Ovary (tissue), 9 donors: ENCODE data around the gene RCSD1. TPM values are rescaled to one million over a fixed set of nuclear protein-coding genes. Genes with fewer than 3 reads are reported as not detected.
"Not testable (repeated sequence)": the region's sequence is repeated elsewhere in the genome, so short reads cannot be mapped to it uniquely, and the experiment has no call there.

ENCODE experiments used
- DNase-seq, 5 donors: peaks; one replicate each; pipeline ENCODE4 v3.0.0-alpha.2; 2019 to 2020
- H3K27ac ChIP-seq, 2 donors: fragments of 200-600 bp; one replicate each; pipeline versions ENCODE4 v1.5.1 to v1.8.0; 2019 to 2022
- H3K27me3 ChIP-seq: fragments of 200-600 bp; one replicate; pipeline ENCODE4 v1.8.0; 2022
- H3K36me3 ChIP-seq: fragments of 200-600 bp; sonication (generic); one replicate; pipeline ENCODE4 v1.5.1; 2019
- H3K4me1 ChIP-seq: one replicate; pipeline ENCODE4 v1.8.1; 2013; ENCODE audit warnings: mild to moderate bottlenecking, moderate library complexity; ENCODE audit not compliant: insufficient read depth
- H3K4me3 ChIP-seq: fragments of 200-600 bp; sonication (generic); one replicate; pipeline ENCODE4 v1.5.1; 2017
- H3K9me3 ChIP-seq, 2 donors: fragments of 200-600 bp in 1 of 2; sonication (generic) in 1 of 2; one replicate each; pipeline versions ENCODE4 v1.5.1 to v1.8.1; 2013 to 2019; ENCODE audit warnings: mild to moderate bottlenecking in 1 of 2, moderate library complexity in 1 of 2
- EP300 ChIP-seq: sonication (generic); formaldehyde crosslinking; IDR thresholded peaks from one replicate; pipeline ENCODE4 v1.6.1; 2017; ENCODE audit warnings: antibody characterized with exemption
- POLR2A ChIP-seq: fragments of 450-650 bp; IDR thresholded peaks from one replicate; pipeline ENCODE4 v1.6.1; 2017; ENCODE audit warnings: antibody characterized with exemption, mild to moderate bottlenecking, moderate library complexity
- WGBS, 3 donors: extraction: QIAGEN DNeasy Blood & Tissue Kit in 1 of 3; methylation state at CpG; one replicate each; pipeline versions ENCODE4 v1.1.5 to v1.1.7; 2013 to 2017; 5-methylcytosine and 5-hydroxymethylcytosine counted together
- intact Hi-C, 4 donors: fragments of 100-400 bp; cut with DNase I; formaldehyde crosslinking; loops; one replicate each; pipeline versions ENCODE4 v1.11.0 to v1.15.1; 2022 to 2023
- polyA plus RNA-seq, 2 donors: library from polyadenylated mRNA; stranded (reverse); fragments of 200-250 nt in 1 of 2; fragments of 350-450 nt in 1 of 2; fragmentation: Illumina TruSeq in 1 of 2; extraction: RNeasy Lipid Tissue Mini Kit (QIAGEN cat#74804) in 1 of 2; gene quantifications; one replicate each; pipeline ENCODE4 v1.2.3, GENCODE V29; 2013 to 2014
- total RNA-seq, 7 donors: library from RNA; depleted of rRNA in 2 of 7; stranded (reverse); fragments of >200 nt in 2 of 7; fragmentation: NEBNext Ultra II Directional in 3 of 7; extraction: Animal tissue kit (Norgen Biotek cat#: 25700) in 3 of 7; gene quantifications; one replicate each; pipeline versions ENCODE4 v1.1.0 to v1.2.4, GENCODE V29; 2016 to 2023
- TF ChIP-seq, protein P1 (sequence below), 3 donors: fragments of 450-650 bp in 2 of 3; fragments of 200-600 bp in 1 of 3; IDR thresholded peaks; one replicate each; pipeline versions ENCODE4 v1.5.1 to v1.8.0; 2016 to 2022; ENCODE audit warnings: antibody characterized with exemption in 3 of 3, mild to moderate bottlenecking in 1 of 3
- donor health status: DM: no; HTN: no; CAD: no; lungs with moderate emphysema.
- donor health status: DM: no; HTN: no; CAD: no.
- donor health status: Bipolar disorder and iron deficiency.
- donor health status: DM: yes; HTN: yes; CAD: no.
- donor health status: DM: no; HTN: no; CAD: no.
- donor health status: DM: yes; HTN: yes; CAD: no.

Gene RCSD1
- total and polyA plus RNA-seq, 9 donors = 2.1 to 10.9 (median 3.2) TPM

DNA sequence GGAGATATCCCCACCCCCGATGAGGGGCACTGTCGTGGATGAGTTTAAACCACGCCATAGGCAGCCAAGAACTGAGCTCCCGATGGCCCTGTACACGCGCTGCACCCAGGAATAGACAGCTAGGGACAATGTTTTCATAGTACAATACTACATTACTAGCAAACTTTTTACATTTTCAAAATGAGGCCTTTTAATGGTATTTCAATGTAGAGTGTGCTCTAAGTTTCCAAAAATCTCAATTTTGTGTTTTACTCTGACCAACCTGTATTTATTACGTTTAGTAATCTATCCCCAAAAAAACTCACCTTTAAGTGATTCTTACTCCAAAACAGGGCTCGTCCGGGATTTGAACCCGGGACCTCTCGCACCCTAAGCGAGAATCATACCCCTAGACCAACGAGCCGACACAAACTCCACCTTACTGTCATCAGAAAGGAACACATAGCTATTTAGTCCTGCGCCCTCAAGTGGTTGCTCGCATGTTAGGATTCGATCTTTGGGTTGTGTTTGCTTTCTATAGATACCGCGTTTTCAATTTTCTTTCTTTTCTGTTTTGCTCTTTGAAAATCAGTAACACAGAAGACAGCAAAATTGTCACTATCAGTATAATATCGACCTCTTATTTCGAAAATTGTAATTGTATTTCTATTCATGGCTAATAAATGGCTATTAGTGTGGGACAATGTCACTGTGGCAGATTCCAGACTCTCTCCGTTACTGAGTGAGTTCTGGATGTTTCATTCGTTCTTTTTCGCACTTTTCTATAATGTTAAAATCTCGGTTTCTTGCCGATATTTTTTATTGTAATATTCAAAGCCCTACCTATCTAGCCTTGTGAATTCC is 85.3 kb downstream of the RCSD1 start:
- no peaks in the 10 kb centered on the region for H3K36me3 ChIP-seq
- intact Hi-C loops = loop anchor here in 2 of 4 donors (5.0 to 10.0 kb wide), 3 partner anchors 87 to 369 kb away; partner anchors contain the start of genes DCAF6 (in 1 of the 2) and MPC2 (in 1 of the 2)
- H3K9me3 ChIP-seq = no peaks in the 10 kb centered on the region
- 0 to 1% (median 0%) methylated on average over 26 of the region's 26 CpGs for WGBS, 3 donors
- no peaks in the 10 kb centered on the region for H3K4me1 ChIP-seq
- H3K27me3 ChIP-seq = no peaks in the 10 kb centered on the region
- TF ChIP-seq POLR2A = no peak
- TF ChIP-seq, protein P1, sequence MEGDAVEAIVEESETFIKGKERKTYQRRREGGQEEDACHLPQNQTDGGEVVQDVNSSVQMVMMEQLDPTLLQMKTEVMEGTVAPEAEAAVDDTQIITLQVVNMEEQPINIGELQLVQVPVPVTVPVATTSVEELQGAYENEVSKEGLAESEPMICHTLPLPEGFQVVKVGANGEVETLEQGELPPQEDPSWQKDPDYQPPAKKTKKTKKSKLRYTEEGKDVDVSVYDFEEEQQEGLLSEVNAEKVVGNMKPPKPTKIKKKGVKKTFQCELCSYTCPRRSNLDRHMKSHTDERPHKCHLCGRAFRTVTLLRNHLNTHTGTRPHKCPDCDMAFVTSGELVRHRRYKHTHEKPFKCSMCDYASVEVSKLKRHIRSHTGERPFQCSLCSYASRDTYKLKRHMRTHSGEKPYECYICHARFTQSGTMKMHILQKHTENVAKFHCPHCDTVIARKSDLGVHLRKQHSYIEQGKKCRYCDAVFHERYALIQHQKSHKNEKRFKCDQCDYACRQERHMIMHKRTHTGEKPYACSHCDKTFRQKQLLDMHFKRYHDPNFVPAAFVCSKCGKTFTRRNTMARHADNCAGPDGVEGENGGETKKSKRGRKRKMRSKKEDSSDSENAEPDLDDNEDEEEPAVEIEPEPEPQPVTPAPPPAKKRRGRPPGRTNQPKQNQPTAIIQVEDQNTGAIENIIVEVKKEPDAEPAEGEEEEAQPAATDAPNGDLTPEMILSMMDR (IDR thresholded peaks at IDR 0.05) = peak; percentile 70 to 83 (median 77)
- H3K4me3 ChIP-seq = peak overlapping the region; percentile 76
- H3K27ac ChIP-seq = peak overlapping the region; percentile 75 to 77
- DNase-seq = peak; percentile 78 to 91 (median 90)

DNA sequence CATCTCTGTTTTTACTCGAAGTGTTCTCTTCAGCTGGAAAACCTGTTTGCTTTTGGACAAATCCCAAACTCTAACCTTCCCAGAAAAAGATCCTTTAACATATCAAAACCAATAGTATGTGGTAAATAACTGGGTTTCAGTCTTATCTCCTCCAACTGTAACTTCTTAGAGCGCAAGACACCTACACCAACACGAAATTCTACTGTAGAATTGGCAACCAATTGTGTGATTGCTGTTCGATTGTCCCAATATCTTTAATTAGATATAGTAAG is 85.9 kb downstream of the RCSD1 start:
- Histone ChIP-seq H3K27ac (no peak overlapping the region), H3K27me3 (no peaks in the 10 kb centered on the region), H3K36me3 (no peaks in the 10 kb centered on the region), H3K9me3 (no peaks in the 10 kb centered on the region), H3K4me3 (peak overlapping the region; percentile 76), H3K4me1 (peaks cover 2% of the 10 kb centered on the region)
- intact Hi-C loops = loop anchor here in 2 of 4 donors (5.0 to 10.0 kb wide), 3 partner anchors 86 to 369 kb away; partner anchors contain the start of genes DCAF6 (in 1 of the 2) and MPC2 (in 1 of the 2)
- TF ChIP-seq EP300 = no peak
- no peak for TF ChIP-seq POLR2A
- TF ChIP-seq, protein P1 (IDR thresholded peaks at IDR 0.05) = no peak
- WGBS, 3 donors = 1 to 3% (median 1%) methylated on average over 4 of the region's 4 CpGs
- DNase-seq = no peak

DNA sequence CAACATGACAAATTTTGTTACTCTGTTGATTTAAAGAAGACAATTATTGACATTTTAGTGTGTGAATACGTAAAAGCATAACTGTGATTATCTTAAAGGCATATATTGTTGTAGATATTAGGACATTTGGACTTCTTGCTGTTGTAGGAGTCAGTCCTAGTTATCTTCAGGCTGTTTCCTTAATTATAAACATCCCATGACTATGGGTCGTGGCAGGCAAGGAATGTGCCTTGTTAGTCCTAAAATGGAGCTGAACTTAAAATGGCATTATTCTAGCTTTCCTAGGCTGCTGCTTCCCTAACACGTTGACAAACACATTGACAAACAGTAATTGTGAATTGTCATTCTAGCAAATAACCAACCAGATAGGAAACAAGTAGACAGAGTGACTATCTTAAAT is 87.3 kb downstream of the RCSD1 start:
- WGBS, 3 donors = 27 to 43% (median 40%) methylated on average over 3 of the region's 3 CpGs
- no peak for TF ChIP-seq EP300
- no peak for TF ChIP-seq POLR2A
- TF ChIP-seq, protein P1 (IDR thresholded peaks at IDR 0.05) = no peak
- Histone ChIP-seq H3K36me3 (no peaks in the 10 kb centered on the region), H3K27ac (no peak overlapping the region), H3K27me3 (no peaks in the 10 kb centered on the region), H3K4me1 (peaks cover 2% of the 10 kb centered on the region), H3K9me3 (no peaks in the 10 kb centered on the region), H3K4me3 (no peak overlapping the region)
- no peak for DNase-seq
- intact Hi-C loops = loop anchor here in 2 of 4 donors (5.0 to 10.0 kb wide), 3 partner anchors 85 to 367 kb away; partner anchors contain the start of genes DCAF6 (in 1 of the 2) and MPC2 (in 1 of the 2)

DNA sequence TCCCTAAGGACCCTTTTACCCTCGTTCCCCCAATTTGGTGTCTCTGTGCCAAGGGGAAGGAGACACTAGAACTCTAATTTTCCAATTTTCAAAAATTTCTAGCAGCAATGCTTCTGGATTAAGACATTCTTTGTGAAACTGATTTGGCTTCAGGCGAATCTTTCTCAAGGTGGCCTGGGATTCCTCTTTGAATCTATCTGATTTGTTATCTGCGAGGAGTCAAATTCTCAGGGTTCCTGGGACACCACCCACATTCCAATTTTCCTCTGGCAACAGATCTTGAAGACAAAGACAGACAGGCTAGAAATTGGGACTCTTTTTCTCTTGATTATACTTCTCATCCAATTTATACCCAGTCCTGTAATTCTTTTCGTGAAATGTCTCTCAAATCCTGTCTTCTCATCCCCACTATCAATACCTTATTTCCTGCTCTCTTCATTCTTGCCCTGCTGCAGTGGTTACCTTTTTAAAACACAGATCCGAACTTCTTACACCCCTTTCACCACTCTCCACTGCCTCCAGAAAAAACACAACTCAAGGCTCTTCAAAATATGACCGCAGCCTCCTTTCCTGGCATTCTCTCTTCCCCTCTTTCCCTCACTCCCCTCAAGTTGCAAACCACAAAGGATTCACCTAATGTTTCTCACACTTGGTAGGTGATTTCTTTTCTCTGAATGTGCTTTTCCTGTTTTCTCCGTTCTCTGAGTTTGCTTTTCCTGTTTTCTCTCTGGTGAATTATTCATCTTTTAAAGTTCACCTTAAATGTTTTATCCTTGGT is 89.1 kb downstream of the RCSD1 start:
- Histone ChIP-seq H3K4me1 (peaks cover 6% of the 10 kb centered on the region), H3K36me3 (no peaks in the 10 kb centered on the region), H3K9me3 (no peaks in the 10 kb centered on the region), H3K27ac (no peak overlapping the region), H3K27me3 (no peaks in the 10 kb centered on the region), H3K4me3 (no peak overlapping the region)
- TF ChIP-seq EP300 (no peak), POLR2A (no peak)
- TF ChIP-seq, protein P1 (IDR thresholded peaks at IDR 0.05) = no peak
- no peak for DNase-seq
- WGBS, 3 donors = 86 to 91% (median 90%) methylated on average over 7 of the region's 7 CpGs
- intact Hi-C loops = loop anchor here in 2 of 4 donors (5.0 to 10.0 kb wide), 3 partner anchors 83 to 366 kb away; partner anchors contain the start of genes DCAF6 (in 1 of the 2) and MPC2 (in 1 of the 2)

DNA sequence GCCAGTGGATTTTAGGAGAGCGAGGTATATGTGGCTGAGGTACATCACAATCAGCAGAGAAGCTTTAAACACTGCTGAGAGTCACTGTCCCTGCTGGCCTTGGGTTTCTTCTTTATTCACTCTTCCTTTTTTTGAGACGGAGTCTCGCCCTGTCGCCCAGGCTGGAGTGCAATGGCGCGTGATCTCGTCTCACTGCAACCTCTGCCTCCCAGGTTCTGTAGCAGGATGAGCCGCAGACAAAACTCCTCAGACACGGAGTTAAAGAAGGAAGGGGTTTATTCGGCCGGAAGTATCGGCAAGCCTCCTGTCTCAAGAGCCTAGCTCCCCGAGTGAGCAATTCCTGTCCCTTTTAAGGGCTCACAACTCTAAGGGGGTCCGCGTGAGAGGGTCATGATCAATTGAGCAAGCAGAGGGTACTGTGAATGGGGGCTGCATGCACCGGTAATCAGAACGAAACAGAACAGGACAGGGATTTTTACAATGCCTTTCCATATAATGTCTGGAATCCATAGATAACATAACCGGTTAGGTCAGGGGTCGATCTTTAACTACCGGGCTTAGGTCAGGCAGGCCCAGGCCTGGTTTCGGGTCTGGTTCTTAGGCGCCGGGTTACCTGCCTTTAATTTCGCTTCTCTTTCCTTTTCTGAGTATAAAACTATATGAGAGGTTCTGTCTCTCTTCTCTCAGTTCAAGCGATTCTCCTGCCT is 89.8 kb downstream of the RCSD1 start:
- 92 to 94% (median 94%) methylated on average over 25 of the region's 25 CpGs for WGBS, 3 donors
- intact Hi-C loops = loop anchor here in 2 of 4 donors (5.0 to 10.0 kb wide), 3 partner anchors 82 to 365 kb away; partner anchors contain the start of genes DCAF6 (in 1 of the 2) and MPC2 (in 1 of the 2)
- not testable (repeated sequence) for H3K36me3 ChIP-seq, DNase-seq, H3K4me3 ChIP-seq, H3K4me1 ChIP-seq, H3K9me3 ChIP-seq, H3K27me3 ChIP-seq, H3K27ac ChIP-seq
